ENCODE results near the gene PLA2R1. TPM values are rescaled to one million over a fixed set of nuclear protein-coding genes. Genes with fewer than 3 reads are reported as not detected.

PLA2R1 gene
- total RNA-seq, 2 donors from 2014 or later, result 3.2 to 6.7 TPM

GRCh38 chr2:159961451-159961850 is 101.0 kb downstream of the PLA2R1 start:
- H3K4me1 ChIP-seq, result no peaks in the 10 kb centered on the region
- no peaks in the 10 kb centered on the region for H3K9me3 ChIP-seq
- H3K4me3 ChIP-seq, result no peak overlapping the region
- no peak overlapping the region for H3K27ac ChIP-seq
- no peaks in the 10 kb centered on the region for H3K36me3 ChIP-seq
- intact Hi-C loops (cut with DNase I), result no loop called here
- no peak for DNase-seq
- TF ChIP-seq CTCF (IDR thresholded peaks at IDR 0.05), result no peak
- H3K9ac ChIP-seq (ENCODE audit: low read depth in 2 of 2, low read length in 2 of 2), result no peak overlapping the region
- no peaks in the 10 kb centered on the region for H3K27me3 ChIP-seq

GRCh38 chr2:159961037-159961436 is 101.4 kb downstream of the PLA2R1 start:
- H3K4me3 ChIP-seq, result no peak overlapping the region
- H3K27ac ChIP-seq, result no peak overlapping the region
- intact Hi-C loops (cut with DNase I), result no loop called here
- no peak overlapping the region for H3K9ac ChIP-seq (ENCODE audit: low read depth in 2 of 2, low read length in 2 of 2)
- H3K36me3 ChIP-seq, result no peaks in the 10 kb centered on the region
- H3K27me3 ChIP-seq, result no peaks in the 10 kb centered on the region
- H3K9me3 ChIP-seq, result no peaks in the 10 kb centered on the region
- no peak for DNase-seq
- H3K4me1 ChIP-seq, result no peaks in the 10 kb centered on the region
- TF ChIP-seq CTCF (IDR thresholded peaks at IDR 0.05), result no peak

GRCh38 chr2:159960414-159960813 is 102.0 kb downstream of the PLA2R1 start:
- intact Hi-C loops (cut with DNase I), result no loop called here
- Histone ChIP-seq H3K27me3 (no peaks in the 10 kb centered on the region), H3K9ac (ENCODE audit: low read depth in 2 of 2, low read length in 2 of 2) (no peak overlapping the region), H3K4me3 (no peak overlapping the region), H3K36me3 (no peaks in the 10 kb centered on the region), H3K27ac (no peak overlapping the region), H3K9me3 (no peaks in the 10 kb centered on the region), H3K4me1 (no peaks in the 10 kb centered on the region)
- no peak for DNase-seq
- no peak for TF ChIP-seq CTCF (IDR thresholded peaks at IDR 0.05)

GRCh38 chr2:159959136-159959535 is 103.3 kb downstream of the PLA2R1 start:
- no peak overlapping the region for H3K9ac ChIP-seq (ENCODE audit: low read depth in 2 of 2, low read length in 2 of 2)
- intact Hi-C loops (cut with DNase I), result no loop called here

GRCh38 chr2:159953136-159953823 is 109.1 kb downstream of the PLA2R1 start:
- intact Hi-C loops (cut with DNase I), result no loop called here
- DNase-seq, result no peak
- Histone ChIP-seq H3K36me3 (no peaks in the 10 kb centered on the region), H3K27me3 (no peaks in the 10 kb centered on the region), H3K4me1 (no peaks in the 10 kb centered on the region), H3K9me3 (no peaks in the 10 kb centered on the region), H3K9ac (ENCODE audit: low read depth in 2 of 2, low read length in 2 of 2) (no peak overlapping the region), H3K27ac (no peak overlapping the region), H3K4me3 (no peak overlapping the region)
- no peak for TF ChIP-seq CTCF (IDR thresholded peaks at IDR 0.05)

More at GRCh38 chr2:159959136-159959535, 103.3 kb downstream of the PLA2R1 start:
- TF ChIP-seq CTCF (IDR thresholded peaks at IDR 0.05), result no peak
- H3K4me1 ChIP-seq, result no peaks in the 10 kb centered on the region
- H3K27ac ChIP-seq, result no peak overlapping the region
- H3K4me3 ChIP-seq, result no peak overlapping the region
- H3K36me3 ChIP-seq, result no peaks in the 10 kb centered on the region
- no peaks in the 10 kb centered on the region for H3K27me3 ChIP-seq
- no peaks in the 10 kb centered on the region for H3K9me3 ChIP-seq
- no peak for DNase-seq

Data from colonic mucosa (tissue), 4 donors.